GM20431 (cell line): ENCODE measurements around the gene ATP10A.
"Not testable (repeated sequence)": the region's sequence is repeated elsewhere in the genome, so short reads cannot be mapped to it uniquely, and the experiment has no call there.

ENCODE experiments used
- in situ Hi-C: fragments of 300-500 bp; cut with MseI, MboI; formaldehyde crosslinking; loops from one replicate; pipeline ENCODE4 v1.15.0; 2020; ENCODE audit warnings: low sequenced_read_pairs; ENCODE audit not compliant: unreplicated experiment

Gene ATP10A

DNA sequence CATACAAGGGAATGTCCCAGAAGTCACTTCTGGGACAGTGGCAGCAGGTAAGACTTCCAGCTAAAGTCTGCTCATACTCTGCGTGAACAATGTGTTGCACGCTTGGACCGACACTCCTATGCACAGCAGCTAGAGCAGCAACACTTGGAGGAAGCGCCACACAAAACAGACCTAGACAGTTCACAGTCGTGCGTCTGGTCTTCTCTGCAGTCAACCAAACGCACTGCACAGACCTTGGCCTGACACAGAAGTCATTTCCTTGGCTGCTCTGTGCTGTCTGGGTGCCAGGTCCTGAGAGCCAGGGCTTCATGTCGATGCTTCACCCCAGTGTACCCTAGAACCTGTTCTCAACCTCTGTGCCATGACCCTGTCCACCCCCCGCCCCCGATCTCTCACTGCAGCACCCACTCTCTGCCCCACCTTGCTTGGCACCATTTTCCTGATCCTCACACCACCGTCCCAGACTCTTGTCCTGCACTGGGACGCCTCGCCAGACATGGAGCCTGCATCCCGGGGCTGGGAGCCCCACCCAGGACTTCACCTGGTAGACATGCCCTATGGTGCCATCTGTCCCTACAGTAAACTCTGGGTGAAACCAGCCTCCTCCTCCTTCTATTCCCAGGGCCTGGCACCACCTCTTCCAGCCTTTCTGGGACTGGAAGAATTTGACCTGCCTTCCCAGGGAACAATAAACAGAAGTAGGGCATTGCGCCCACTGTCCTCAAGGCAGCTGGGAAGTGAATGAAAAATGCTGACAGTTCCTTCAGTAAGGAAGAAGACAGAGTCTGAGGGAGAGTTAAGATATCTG is 3.1 kb downstream of the ATP10A start:
- in situ Hi-C loops, result no loop called here

DNA sequence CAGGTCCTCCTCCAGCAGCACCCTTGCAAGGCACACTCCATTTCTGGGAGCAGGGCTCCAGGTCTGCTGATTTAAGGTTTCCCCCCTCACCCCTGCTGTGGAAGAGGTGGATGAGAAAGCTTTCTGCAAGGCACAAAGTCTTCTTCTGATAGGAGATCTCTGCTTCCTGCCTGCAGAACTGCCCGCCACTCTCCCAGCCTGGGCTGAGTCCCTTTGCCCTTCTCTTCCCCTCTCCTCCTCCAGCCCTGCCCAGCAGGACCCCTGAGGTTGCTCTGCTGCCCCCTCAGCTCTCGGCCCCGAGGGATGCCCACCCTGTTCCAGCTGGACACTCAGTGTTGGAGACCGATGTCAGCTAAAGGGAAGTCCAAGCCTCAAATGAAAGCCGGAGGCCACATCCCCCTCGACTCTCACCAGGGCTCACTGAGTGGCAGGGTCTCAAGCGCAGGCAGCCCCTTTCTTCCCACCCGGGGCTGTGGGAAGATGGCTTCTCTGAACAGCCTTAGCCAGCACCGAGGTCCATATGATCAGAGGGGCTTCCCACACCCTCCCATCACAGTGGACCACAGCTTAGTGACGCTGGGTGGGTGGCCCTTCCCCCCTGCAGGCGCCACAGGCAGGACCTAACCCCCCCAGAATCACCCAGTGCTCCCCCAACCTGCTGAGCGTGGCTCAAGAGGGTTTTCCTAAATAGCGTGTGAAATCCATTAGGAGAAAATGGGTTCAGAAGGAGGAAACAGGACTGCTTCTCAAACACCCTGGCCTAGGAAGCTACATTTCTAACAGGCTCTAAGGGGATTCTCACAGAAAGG is 4.0 kb downstream of the ATP10A start:
- in situ Hi-C loops, result no loop called here

DNA sequence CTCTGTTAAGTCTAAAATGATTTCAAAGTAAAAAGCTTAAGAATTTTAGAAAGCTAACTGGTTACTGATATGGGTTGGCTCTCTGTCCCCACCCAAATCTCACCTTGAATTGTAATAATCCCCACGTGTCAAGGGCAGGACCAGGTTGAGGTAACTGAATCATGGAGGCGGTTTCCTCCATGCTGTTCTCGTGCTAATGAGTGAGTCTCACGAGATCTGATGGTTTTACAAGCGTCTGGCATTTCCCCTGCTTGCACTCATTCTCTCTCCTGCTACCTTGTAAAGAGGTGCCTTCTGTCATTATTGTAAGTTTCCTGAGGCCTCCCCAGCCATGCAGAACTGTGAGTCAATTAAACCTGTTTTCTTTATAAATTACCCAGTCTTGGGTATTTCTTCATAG is 7.1 kb downstream of the ATP10A start:
- in situ Hi-C loops, result not testable (repeated sequence)

DNA sequence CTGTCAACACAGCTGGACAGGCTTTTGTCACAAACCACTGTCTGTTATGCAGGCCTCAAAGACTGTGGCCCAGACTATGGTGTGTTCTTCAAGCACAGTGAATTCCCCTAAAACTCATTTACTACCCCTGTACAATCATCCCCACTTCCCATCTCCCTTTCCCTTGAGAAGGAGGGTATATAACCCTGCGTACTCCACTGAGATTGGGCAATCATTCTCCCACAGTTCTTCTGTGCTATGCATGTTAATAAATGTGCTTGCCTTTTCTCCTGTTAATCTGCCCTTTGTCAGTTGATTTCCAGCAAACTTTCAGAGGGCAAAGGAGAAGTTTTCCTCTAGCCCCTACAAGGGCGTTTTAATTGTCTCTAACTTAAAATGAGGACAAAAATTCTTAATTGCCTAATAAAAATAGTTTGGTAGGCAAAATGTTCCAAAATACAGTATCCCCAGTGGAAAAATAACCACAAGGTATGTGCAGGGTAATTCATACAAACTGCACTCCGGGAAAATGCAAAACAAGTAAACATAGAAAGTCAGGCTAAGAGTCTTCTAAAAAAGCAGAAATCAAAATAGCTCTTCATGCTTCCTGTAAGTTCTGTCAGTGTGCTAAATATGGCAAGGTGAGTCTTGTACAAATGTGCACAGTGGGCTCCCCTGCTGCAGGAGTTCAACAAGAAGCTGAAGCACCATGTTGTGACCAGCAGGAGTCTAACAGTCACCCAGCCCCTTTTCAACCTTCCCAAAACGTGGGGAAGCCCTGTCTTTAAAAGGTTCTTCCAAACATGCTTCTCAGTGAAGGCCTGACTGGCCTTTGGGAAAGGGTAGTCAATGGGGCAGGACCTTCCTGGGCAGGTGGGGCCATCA is 10.2 kb downstream of the ATP10A start:
- in situ Hi-C loops, result no loop called here

DNA sequence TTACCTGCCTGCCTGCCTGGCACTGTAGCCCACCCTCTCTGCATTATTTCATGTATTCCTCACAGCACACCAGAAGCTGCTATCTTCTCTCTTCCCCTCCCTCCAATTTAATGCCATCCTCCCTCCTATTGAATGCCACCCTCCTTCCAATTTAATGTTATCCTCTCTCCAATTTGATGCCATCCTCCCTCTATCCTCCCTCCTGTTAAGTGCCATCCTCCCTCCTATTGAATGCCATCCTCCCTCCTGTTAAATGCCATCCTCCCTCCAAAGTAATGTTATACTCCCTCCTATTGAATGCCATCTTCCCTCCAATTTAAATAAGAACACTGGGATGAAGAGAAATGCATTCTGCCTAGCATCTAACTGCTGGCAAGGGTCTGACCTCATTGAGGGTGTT is 11.1 kb downstream of the ATP10A start:
- in situ Hi-C loops, result no loop called here

DNA sequence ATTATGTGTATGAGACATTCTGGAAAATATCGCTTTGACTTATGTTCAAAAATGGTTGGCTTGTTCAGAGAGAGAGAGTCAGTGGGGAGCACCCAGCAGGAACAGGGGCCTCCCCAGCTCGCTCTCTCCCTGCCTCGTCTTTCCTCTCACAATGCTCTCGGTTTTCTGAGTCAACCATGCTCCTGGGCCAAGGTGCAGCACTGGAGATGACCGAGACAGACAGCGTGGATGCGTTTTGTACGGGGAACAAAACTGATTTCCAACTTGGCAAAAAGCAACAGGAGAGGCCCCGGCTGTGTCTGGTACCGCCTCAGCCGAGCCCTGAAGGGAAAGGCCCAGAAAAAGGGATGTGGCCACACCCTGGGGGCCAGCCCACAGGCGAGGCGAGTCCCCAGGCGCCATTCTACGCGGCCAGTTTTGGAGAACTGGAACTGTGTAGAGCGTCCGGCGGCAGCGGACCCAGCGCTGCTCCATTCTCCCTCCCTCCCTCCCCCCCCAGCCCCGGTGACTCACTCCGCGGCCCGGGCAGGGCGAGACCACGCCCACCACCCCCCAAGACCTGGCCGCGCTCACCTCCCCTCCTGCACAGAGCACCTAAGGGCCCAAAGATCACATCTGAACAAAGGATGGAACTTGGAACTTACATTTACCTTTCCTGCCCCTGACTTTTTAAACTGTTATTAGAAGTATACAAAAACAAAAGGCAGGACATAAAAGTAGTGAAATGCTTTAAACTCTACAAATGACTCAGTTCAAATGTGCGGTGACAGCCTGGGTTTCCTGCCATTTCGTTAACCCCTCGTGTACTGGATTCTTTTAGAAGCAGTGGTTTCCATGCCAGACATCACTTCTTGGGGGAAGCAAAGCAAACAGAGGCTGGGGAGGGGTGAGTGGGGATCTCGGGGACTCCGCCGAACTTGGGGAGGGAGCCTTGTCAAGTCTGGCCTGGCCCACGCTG is 12.7 kb downstream of the ATP10A start:
- in situ Hi-C loops, result no loop called here

DNA sequence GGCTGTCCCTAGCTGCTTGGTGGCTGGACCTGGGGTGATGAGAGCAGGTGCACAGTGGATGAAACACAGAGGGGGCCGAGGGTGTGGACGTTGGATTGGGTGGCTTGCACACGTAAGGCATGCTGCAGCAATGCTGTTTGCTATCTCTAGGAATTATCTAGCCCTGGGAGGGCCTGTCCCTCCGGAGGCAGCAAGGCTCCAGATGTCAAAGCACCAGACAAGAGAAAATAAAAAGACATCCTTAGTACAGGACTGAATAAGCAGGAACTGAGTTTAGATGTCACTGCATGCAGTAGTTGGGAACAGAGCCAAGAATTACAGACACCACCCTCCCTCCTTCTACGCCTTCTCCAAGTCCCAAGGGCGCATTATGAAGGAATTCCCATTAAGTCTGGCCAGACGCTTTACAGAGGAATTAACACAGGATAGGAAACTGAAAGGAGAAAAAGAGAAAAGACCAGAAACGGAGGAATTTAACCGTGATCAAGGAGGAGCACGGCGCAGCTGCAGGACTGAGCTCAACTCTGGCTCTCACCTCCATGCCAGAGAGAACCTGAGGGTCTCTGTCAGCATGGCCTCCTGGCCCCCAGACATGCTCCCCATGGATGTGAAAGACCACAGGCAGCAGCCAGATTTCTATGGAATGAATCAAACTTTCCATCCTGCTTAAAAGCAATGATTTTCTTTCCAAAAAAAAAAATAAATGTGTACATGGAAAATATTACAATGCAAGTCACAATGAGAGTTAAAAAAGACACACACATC is 13.8 kb downstream of the ATP10A start:
- in situ Hi-C loops, result no loop called here

DNA sequence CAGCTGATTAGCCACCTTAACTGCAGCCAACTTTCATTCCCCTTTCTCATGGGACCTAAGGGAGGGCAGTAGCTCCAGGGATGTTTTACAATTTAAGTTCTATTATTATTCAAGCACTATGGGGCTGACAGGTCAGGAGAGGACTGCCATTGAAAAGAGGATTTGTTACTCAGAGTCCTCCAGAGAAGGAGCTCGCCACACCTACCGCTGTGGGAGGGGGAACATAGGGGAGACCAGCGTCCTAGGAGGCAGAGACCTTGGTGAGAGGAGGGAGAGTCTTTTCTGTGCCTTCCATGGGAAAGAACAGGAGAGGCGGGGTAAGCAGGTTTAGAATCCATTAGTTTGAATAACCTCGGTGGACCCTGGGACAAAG is 14.4 kb downstream of the ATP10A start:
- in situ Hi-C loops, result no loop called here

DNA sequence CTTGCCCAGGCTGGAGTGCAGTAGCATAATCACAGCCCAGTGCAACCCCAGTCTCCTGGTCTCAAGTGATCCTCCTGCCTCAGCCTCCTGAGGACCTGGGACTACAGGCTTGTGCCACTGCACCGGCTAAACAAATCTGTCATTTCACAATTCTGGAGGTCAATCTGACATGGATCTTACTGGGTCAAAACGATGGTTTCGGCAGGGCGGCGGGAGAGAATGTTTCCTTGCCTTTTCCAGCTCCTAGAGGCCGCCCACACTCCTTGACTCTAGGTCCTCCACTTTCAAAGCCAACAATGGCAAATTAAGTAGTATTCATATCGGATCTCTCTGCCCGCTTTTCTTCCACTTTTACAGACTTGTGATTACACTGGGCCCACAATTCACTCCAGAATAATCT is 14.8 kb downstream of the ATP10A start:
- in situ Hi-C loops, result no loop called here

DNA sequence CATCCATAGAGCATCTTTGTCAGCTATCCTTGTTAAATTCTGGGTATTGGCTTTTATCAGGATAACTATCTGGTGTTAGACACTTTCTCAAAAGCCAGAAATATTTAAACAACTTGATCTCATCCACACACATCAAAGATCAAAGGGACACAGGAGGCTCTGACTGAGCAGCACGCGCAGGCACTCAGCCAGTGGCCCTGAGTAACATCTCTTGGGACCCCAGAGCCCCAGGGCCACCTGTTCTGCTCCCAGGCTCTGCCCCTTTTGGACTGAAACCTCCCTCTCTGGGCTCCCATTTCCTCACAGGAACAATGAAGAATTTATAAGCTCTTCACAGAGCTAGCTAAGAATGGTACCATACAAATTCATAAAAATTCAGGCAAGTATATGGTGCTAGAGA is 16.1 kb downstream of the ATP10A start:
- in situ Hi-C loops, result no loop called here

DNA sequence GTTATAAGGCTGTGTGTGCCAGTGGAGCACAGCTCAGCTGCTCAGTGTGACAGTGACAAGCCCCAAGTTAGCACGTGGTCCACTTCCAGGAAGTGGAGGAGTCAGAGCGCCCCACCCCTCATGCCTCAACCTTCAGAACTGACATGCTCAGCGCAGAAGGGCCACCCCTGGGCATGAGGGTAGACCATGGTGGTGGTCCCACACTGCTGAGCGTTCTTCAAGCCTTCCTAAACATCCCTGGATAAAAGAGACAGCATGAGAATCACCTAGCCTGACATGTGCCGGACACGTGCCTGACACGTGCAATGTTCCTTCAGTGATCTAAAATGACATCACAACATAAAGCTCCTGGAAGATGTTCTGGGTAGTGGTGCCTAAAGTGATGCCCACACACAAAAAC is 16.8 kb downstream of the ATP10A start:
- in situ Hi-C loops, result no loop called here

DNA sequence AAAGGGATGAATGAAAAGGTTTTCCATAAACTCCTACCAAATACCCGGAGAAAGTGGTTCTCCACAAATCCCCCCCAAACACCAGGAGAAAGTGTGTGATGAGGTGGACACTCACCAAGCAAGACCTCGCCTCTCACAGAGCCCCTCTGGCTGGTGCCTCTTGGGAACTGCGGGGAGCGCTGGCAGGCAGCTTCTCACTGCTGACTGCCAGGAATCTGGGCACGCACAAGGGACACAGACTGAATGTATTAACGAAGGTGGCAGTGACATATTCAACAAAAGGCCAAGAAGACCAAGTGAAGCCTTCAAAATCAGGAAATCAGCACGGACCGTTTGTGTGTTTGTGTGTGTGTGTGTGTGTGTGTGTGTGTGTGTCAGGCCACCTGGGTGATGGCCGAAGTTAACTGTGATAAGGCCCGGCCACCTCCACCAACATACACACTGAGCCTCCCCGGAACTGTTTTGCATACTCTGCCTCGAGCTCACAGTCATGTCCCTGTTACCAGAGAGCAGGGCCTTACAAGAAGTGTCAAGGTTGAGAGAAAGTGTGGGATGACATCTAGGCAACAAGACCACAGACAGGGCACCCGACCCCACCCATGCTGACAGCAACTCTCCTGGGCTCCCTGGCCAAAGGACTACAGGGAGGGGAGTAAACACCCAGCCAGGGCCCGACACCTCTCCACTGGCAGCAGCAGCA is 18.0 kb downstream of the ATP10A start:
- in situ Hi-C loops, result no loop called here

DNA sequence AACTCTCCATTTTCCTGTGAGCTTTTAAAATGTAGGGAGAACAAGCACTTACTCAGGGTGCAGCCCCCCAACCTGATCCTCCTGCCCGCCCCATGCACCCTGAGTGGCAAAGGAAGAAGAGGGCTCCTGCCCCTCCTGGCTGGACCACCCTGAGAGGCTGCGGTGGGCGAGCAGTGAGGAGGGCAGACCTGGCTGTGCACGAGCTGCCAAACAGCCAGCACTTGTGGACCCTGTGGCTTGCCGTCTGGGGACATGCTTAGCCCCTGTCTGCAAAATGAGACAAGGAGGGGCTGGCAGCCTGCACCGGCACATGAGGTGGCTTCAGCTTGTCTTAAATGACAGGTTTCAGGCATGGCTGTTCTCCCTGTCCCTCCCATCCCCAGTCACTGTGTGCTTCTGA is 18.6 kb downstream of the ATP10A start:
- in situ Hi-C loops, result no loop called here

DNA sequence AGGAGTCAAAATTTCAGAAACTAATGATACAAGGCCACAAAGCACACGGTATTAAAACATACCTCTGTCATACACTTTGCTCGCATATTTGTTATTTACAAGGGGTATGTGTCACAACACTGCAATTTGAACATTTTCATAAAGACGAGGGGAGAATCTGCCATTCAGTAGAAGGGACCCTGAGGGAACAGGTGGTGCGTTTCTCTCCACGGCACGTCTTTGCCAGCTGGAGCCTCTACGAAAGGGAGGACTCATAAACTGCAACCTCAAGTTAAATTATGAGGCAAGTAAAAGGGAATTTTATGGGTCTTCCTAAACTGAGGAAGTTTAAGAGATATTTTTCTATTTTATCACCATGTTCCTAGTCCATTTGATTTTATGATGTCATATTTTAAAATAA is 19.1 kb downstream of the ATP10A start:
- in situ Hi-C loops, result no loop called here

DNA sequence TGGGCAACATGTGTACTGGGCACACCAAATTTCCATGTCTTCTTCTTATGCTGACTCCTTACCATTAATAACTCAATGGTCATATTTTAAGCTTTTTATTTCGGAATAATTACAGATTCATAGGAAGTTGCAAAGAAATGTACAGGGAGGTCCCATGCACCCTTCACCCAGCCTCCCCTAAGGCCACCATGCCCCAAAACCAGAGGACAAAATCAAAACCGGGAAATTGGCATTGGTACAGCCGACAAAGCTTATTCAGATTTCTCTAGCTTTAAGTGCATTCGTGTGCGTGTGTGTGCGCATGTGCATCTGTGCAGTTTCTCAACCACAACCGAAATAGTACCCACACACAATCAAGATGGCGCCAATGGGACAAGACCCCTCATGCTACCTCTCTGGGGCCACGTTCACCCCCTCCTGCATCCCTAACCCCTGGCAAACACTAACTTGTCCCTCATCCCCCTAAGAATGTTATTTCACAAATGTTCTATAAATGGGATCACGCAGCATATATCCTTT is 23.4 kb downstream of the ATP10A start:
- in situ Hi-C loops, result no loop called here

DNA sequence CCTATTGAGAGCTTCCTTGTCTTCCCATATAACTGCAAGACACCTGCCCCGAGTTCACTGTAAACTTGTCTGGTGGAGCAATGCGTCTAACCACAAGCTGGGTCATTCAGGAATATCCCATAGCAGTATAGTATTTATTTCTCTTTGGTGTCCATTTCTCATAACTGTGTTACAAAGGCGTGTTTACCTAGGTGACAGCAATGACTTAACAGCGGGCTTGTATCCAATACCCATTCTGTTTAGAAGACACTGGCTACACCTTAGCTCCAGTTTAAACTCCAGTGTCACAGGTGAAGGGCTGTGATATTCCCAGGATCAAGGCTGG is 24.3 kb downstream of the ATP10A start:
- in situ Hi-C loops, result no loop called here

DNA sequence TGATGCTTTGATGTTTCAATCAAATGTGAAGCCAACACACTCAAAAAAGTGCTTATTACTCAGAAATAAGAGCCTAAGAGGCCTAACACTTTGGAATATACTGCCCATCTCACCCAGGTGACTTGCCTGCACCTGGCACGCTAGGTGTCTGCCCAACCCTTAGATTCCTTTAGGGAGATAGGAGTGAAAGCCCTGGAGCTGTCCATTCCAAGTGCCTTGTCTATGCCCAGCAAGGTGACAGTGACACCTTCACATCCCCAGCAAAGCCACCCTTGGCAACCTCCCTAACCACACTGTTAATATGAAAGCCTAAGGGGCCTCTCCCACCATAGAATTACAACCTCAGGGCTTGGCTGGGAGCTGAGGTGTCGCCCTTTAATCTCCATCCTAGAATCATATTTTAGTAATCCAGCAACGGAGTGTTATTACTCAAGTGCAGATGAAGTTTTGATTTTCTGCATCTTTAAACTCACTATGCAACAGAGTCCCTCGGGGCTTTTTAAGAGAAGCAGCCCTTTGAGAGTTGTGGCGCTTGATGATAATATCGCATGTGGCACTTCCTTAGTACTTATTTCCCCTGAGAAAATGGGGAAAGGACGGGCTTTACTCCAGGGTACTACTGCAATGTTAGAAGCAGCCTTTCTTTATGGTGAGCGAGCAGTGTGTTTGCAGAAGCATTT is 24.8 kb downstream of the ATP10A start:
- in situ Hi-C loops, result no loop called here

DNA sequence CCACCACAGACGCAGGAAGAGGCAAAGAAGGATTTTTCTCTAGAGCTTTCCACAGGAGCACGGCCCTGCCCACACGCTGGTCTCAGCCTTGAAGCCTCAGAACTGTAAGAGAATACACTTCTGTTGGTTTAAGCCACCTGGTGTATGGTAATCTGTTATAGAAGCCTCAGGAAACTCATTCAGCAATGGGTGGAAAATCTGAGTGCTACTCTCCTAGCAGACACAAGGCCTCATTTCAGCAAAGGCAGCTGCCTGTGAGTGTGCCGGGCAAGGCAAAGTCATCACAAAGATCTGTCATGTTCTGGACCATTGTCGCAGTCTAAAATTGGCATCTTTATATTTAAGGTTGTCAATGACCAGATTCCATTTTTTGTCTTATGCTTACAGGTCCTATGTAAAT is 31.0 kb downstream of the ATP10A start:
- in situ Hi-C loops, result no loop called here
